ENCODE results near the gene ELL3.

ELL3 gene

DNA sequence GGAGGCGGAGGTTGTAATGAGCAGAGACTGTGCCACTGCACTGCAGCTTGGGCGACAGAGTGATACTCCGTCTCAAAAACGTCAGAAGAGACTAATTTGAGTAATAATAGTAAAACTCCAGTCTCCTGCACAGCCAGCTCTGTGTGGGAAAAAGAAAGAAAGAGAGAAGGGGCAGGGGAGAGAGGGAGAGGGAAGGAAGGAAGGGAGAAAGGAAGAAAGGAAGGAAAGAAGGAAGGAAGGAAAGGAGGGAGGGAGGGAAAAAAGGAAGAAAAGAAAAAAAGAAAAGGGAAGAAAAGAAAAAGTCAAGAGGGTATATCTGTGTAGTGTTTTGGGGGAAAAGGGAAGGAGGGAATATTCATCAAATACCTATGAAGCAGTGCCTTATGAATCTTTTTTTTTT, 53.6 kb downstream of the ELL3 start:
- DNase-seq (ENCODE audit: low read depth), result no peak

All from GM04504 (cell line).